Dedifferentiated amniotic fluid mesenchymal stem cell (primary cell): ENCODE data around the gene KIRREL1.
A peak's percentile ranks its signal among the peaks of the same experiment; 100 is the strongest.

Experiments
- DNase-seq: peaks from one replicate; pipeline ENCODE4 v3.0.0-alpha.2; 2016; ENCODE audit errors: extremely low spot score

The KIRREL1 gene

DNA sequence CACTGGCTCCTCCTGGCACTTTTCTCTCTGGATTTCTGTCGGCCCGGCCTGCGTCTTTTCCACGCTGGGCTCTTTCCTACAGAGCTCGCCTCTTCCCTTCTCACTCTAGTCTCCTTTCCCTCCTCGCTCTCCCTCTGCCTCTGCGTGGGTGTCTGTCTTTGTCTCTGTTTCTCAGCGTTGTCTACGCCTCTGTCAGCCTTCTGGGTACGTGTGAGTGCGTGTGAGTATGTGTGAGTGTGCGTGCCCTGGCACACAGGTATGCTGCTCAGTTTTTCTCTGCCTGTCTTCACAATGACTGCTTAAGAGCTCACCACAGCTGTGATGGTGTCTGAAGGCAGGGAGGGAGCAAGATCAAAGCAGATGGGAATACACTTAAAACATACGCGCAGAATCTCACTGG is 77.7 kb downstream of the KIRREL1 start:
- DNase-seq: no peak

DNA sequence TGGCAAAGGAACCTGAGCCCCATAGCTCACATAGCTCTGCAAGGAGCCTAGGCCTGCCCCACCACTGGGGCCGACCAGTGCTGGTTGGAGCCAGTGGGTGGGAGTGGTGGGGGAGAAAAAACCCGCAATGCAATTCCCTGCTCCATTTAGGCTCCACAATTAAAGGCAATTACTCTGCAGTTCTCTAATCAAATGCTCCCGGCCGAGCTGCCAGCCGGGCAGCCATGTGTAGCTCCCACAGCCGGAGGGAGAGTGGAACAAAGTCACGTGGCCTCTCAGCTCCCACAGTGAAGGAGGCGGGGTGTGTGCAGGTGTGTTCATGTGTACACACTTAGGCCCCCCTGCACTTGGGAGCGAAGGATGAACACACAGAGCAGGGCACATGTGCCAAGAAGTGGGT is 81.6 kb downstream of the KIRREL1 start:
- no peak for DNase-seq

DNA sequence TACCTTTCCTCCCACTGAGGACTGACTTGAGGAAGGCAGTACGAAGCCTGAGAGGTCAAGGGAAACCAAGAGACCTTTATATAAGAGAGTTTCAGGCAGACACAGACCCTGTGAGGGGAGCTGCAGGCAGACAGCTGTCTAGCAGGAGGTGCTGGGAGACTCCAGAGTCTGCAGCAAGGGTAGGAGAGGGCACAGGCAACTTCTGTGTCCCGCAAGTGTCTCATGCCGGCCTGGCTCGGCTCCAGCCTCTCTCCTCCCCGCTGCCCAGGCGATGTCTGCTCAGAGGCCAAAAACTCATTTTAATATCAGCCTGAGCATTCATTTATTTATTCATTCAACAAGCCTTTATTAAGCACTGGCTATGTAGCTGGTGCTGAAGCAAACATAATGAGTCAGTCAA is 83.0 kb downstream of the KIRREL1 start:
- DNase-seq: no peak

DNA sequence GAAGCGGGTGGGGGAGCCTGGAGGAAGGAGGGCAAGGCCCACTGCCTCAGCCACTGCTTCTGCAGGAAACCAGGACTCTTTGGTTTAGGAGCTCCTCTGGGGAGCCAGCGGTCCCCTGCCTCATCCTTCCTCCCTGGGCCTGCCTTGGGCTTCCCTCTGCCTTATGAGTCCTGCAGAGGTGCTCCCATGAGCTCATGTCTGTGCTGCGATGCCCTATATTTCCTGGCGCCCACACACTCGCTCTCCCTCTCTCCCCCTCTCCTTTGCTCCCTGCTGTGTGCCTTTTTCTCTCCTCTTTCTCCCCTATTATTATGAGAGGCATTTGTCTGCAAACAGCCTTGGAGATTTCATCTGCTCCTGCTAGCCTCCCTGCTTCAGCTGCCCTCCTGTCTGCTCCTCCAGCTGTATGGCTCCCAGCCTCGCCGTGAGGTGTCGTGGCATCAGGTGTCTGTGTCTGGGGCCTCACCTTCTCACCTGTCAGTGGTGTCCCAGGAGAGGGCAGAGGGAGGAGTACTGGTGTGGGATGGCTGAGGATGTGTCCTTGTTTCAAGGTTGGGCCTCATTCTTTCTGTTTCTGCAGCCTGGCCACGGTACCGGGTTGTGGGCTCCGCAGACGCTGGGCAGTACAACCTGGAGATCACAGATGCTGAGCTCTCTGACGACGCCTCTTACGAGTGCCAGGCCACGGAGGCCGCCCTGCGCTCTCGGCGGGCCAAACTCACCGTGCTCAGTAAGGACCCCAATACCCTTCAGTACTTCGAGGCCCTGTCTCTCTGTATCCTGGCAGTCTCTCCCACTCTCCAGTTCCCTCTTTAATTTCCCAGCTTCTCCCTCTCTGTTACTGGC is 84.2 kb downstream of the KIRREL1 start:
- no peak for DNase-seq

DNA sequence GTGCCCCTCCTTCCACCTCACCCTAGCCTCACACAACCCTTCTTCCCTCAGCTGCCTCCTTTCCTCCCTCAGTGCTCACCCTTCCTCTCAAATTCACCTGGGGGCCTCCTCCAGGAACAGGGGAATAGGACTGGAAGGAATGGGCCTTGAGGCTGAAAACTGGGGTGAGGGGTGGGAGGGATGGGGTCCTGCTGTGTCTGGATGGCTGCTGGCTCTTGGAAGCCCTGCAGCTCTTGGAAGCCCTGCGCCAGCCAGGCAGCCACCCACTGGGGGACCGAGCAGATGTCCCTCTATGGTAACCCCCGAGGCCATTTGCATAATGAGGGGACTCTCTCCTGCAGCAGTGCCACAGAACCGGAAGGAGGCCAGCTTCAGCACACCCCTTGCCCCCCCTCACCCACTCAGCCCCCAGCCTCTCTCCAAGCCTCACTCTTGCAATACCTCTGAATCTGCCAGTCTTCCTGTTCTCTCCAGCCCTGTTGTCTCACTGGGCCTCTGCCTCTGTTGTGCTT is 85.2 kb downstream of the KIRREL1 start:
- DNase-seq: no peak

DNA sequence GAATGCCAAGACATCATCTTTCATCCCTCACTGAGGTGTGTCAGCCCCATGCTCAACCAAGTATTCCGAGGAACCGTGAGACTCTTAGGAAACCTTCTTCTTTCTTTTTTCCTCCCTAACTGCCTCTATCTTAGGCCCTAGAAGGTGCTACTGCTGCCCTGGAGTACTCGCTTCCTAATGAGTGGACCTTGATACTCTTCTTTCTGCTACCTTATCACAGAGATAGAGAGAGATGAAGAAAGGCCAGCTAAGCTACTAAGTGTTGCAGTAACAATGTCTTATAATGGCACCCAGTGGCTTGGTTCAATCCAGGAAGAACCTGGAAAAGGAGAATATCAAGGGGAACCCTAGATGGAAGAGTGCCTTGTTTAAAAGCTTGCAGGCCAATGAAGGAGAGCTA is 86.6 kb downstream of the KIRREL1 start:
- no peak for DNase-seq

DNA sequence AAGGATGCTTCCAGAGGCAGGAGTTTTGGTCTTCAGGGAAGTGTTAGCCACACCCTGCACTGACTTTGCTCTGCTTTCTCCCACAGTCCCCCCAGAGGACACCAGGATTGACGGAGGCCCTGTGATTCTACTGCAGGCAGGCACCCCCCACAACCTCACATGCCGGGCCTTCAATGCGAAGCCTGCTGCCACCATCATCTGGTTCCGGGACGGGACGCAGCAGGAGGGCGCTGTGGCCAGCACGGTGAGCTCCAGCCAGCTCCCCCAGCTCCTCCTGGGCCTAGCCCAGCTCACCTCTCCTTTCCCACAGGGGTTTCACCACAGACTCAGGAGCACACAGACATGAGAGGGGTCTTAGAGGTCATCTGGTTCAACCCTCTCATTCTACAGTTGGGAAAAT is 90.9 kb downstream of the KIRREL1 start:
- DNase-seq: no peak

DNA sequence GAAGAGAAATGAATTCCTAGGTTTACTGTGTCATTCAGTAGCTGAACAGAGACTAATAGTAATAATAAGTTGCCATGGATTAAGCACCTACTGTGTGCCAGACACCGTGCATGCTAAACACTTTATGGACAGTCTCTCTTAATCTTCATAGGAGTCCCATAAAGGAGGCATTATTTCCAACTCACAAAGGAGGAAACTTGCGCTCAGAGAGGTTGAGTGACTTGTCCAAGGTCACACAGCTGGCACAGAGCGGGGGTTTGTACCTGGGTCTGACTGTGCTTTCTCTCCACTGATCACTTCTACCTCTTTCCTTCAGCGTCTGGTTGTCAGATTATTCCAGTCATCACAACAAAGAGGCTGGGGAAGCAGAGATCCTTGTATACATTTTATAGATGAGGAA is 91.3 kb downstream of the KIRREL1 start:
- DNase-seq: no peak

DNA sequence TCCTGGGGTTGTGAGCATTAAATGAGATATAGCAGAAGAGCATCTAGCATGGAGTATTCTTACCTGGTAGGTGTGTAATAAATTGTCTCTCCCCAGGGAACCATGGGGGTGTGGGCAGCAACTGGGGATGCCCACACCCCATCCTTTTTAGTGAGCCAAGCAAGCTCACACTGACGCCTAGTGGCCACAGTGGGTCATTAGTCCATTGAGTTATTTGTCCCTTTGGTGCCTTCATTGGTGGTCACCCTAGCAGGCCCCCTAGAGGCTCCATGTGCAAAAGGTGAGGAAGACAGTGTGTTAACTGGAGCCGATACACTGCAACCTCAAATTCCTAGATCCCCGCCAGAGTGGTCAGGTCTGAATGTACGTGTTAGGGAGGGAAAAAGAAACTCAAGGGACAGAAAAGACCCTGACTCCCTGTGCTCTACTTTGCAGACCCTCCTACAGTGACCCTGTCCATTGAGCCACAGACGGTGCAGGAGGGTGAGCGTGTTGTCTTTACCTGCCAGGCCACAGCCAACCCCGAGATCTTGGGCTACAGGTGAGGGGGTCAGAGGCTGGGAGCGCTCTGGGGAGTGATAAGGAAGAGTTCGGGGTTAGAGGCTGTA is 94.0 kb downstream of the KIRREL1 start:
- DNase-seq: peak; percentile 58

DNA sequence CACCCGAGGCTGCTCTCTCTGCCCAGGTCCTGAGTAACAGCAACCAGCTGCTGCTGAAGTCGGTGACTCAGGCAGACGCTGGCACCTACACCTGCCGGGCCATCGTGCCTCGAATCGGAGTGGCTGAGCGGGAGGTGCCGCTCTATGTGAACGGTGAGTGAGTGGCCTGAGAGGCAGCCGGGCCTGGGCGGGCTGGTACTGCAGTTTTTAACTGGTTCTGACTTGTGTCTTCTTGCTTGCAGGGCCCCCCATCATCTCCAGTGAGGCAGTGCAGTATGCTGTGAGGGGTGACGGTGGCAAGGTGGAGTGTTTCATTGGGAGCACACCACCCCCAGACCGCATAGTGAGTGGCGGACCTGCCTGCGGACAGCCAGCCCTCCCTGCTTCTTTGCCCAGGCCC is 96.0 kb downstream of the KIRREL1 start:
- no peak for DNase-seq

DNA sequence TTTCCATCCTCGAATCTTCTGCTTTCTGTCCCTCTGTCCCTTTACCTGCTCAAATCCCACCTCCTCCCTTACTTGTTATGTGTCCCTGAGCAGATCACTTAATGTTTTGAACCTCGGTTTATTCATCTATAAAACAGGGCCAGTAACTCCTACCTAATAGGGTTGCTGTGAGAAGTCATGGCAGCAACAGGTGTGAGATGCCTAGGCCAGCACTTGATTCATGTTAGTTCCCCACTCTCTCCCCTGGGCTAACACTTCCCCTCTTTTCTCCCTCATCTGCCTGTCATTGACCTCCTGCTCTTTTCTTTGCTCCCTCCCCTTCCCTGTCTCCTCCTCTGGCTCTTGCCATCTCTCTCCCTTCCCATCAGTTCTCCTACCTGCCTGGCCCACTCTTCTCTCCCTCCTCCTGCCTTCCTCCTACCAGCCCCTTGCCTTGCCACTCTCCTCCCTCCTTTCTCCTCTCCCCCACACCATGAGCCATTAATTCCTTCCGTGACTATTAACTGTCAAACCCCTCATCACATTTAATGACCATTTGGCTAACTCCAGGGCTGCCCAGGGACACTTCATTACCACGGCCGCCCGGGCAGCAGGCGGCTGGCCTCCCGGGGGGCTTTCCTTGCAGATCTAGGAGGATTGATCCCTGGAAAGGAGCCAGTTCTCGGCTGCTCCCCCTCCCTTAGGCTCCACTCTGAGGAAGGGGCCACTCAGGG is 96.6 kb downstream of the KIRREL1 start:
- no peak for DNase-seq

DNA sequence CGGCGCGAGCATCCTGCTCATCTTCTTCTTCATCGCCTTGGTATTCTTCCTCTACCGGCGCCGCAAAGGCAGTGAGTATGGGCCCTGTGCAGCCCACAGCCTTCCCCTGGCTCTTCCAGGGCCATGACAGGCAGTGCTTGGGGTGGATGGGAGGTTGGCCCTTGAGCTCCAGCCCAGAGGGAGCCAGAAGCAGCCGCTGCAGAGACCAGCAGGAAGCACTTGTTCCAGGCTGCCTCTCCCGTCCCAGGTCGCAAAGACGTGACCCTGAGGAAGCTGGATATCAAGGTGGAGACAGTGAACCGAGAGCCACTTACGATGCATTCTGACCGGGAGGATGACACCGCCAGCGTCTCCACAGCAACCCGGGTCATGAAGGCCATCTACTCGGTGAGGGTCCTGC is 99.9 kb downstream of the KIRREL1 start:
- DNase-seq: no peak

DNA sequence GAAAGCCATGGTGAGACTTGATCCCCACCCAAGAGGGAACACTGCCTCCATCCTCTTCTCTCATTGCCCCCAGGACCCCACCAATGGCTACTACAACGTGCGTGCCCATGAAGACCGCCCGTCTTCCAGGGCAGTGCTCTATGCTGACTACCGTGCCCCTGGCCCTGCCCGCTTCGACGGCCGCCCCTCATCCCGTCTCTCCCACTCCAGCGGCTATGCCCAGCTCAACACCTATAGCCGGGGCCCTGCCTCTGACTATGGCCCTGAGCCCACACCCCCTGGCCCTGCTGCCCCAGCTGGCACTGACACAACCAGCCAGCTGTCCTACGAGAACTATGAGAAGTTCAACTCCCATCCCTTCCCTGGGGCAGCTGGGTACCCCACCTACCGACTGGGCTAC is 101.1 kb downstream of the KIRREL1 start:
- DNase-seq: no peak

DNA sequence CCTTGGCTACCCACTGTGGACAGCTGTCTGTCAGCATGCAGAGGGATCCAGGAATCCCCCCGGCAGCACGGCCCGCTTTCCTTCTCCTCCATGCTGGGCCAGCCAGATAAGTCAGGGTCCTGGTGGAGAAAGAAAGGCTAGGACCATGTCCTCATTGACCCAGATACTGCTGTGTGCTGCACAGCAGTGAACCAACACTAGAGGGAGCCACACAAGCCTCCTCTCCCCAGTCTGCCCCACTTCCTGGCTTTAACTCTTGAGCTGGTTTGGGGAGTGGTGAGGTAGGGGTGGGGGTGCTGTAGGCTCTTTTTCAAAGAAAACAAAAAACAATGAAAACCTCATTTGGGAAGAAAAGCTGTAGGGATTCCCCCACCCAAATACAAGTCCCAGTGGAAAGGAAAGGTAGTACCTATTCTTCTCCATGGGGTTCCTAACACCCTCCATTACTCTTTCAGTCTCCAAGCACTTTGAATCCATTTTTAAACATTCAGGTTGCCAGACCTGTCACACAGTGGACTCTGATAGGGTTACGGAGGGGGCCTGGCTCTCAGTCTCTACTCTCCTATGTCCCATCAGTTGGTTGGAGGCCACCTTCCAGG is 102.4 kb downstream of the KIRREL1 start:
- no peak for DNase-seq

DNA sequence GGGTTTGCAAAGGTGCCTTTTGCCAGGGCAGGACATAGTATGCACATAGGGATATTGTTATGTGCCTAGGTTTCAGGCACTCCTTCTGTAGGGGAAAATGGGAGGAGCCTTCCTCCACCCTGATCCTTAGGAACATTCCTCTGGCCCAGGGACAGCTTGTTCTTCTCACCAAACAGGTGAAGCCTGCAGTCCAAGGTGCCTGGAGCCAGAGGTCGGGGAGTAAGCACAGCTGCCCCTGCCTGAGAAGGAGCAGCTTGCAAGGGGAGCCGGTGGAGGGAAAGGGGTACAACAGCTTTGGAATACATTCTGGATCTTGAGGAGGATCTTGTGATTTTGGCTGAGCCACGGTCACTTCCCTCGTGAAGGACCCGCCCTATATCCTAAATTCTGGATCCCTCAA is 104.8 kb downstream of the KIRREL1 start:
- DNase-seq: no peak

DNA sequence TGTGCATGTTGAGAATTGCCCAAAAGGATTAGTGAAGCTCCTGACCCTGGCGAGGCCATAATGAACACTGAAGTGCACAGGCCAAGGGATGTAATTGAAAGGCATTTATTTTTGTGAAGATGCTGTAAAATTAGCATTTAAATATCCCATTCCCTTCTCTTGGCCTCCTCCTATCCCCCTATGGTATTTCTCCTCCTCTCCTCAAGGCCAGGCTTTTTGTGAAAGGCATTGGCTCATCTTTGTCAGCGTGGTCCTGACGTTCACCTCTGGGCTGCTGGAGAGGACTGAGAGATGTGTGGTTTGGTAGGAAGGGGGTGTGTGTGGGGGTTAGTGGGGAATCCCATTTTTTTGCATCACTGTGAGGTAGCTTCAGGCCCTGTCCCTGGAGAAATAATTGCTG is 105.7 kb downstream of the KIRREL1 start:
- no peak for DNase-seq

DNA sequence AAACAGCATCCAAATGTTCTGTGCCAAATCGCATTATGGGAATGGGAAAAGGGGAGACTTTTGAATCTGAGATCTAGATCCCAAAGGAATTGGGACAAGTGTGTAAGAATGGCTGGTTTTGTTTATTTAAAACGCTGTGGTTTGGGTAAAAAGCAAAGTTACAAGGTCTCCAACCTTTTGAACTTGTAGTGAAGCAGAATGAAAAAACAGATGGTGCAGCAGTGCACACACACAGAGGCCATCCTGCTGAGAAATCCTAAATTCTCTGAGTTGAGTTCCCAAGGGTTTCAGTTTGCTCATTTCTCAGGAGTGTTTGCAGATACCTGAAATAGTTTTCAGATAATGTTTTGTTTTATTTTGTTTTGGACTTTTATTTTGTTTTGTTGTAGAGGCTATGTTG is 107.1 kb downstream of the KIRREL1 start:
- DNase-seq: no peak

DNA sequence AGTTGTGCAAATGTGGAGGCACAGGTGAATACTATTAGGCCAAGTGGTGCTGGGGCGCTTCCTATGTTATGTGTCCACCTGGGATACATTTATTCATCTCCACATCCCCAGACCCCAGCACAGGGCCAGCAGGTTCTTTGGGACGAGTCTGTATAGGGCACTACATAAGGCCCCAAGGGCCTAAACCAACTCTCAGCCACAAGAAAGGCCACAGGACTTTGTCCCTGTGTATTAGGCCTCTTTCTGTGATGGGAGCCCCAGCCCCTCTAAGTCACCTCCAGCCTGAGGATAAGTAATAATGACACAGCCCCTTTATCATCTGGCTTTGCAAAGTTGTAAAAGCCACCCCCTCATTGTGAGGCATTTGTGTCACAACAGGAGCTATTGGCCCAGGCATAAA is 108.0 kb downstream of the KIRREL1 start:
- no peak for DNase-seq

DNA sequence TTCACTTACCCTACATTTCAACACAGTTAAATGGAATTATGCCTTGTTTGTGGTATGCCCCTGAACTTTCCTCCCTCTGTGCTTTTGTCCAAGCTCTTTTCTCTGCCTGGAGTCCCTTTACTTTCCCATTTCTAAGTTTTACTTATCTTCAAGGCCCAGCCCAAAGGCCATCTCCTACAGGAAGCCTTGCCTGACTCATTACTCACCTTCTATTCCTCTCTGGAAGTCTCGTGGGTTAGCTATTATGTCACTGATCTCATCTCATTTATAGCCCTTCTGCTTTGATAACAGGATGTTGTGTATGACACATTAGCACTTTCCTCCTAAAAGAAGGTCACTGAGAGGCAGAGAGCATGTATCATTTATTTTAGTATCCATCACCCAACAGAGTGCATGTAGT is 108.5 kb downstream of the KIRREL1 start:
- no peak for DNase-seq

DNA sequence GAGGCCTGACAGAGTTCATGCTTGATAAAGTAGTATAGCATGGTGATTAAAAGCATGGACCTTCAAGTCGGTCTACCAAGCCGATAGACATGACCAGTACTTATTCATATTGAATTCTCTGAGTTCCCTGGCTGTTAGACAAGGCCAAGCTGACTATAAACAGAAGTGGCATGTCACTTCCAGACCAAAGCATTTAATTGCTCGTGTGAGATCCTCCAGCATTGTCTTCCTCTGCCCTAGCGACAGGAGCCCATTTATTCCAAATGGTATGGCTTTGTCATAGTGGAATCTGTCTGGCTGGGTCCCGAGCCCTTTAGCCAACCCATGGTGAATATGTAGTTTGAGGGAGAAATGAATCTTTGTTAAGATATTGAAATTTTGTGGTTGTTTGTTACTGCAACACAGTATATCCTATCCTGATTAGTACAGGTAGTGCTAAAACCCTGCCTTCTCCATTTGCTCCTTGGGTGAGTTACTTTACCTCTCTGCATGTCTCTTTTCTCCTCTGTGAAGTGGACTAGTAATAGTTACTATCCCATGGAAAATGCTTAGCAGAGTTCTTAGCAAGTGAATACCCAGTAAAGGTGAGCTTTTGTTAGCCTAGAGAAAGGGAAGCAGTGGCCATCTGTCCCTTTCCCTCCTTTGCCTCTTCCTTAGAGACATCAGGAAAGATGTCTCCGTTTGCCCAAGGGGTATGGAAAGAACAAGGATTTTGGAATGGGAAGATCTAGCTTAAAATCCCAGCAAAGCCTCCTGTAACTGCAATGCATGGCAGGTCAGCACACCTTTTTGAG is 109.6 kb downstream of the KIRREL1 start:
- no peak for DNase-seq

DNA sequence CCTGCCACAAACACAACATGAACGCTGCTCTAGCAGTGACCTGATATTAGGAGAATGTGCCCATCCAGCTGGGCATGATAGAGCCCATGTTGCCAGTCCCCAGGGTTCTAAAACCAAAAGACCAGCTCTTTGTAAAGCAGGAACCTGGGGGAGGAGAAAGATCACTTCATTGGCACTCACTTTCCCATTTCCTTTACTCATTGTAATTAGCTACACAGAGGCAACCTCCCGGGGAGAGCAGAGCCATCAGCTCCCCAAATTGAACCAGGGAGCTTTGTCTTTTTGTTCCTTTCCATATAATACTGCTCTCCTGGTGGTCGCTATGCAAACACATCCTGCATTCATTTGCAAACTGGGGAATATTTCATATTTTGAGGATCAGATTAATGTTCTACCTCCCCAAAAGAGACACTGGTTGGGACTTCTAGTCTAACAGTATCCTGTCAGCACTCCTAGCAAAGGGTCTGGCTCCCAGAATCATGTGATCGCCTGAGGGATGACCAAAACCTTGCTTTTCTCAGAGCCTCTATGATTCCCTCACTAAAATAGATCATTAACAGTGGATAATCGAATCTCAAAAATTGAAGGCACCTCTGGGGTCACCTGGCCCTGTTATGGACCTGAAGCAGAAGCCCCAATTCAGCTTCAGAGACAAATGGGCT is 110.5 kb downstream of the KIRREL1 start:
- DNase-seq: no peak
